HepG2 (cell line): ENCODE data around the gene FAM217B. TPM values are rescaled to one million over a fixed set of nuclear protein-coding genes. Genes with fewer than 3 reads are reported as not detected.
A peak's percentile ranks its signal among the peaks of the same experiment; 100 is the strongest.

Experiments
- ATAC-seq: fragments of 200-7000 bp; cut with Tn5 transposase; 3 replicates; pipeline ENCODE4 v1.9.1; 2020; ENCODE audit warnings: mild to moderate bottlenecking, moderate library complexity
- BruUV-seq: library from RNA; stranded (reverse); fragments of 400-500 nt; replicated peaks from 2 replicates; lab custom pipeline; 2021; lab: Mats Ljungman, UMichigan
- CTCF ChIA-PET: fragments of 300-600 bp; formaldehyde crosslinking; extraction: SDS; loops from one replicate; lab custom pipeline; 2021; ENCODE audit warnings: low total read pairs, inconsistent platforms, low intra/inter-chr PET ratio; lab: Yijun Ruan, JAX
- POLR2A ChIA-PET: fragments of 350-600 bp; sonication (Branson Sonifier 250); formaldehyde crosslinking; loops from one replicate; lab custom pipeline; 2020; ENCODE audit warnings: antibody characterized with exemption, inconsistent platforms; lab: Yijun Ruan, JAX
- DNase-seq: peaks from one replicate; pipeline ENCODE4 v3.0.0-alpha.2; 2015; ENCODE audit warnings: low spot score
- FAIRE-seq: peaks from 3 replicates; lab custom pipeline; 2011; peaks lifted over from hg19 to GRCh38; lab: Jason Lieb, UNC
- H2AFZ ChIP-seq: one replicate; pipeline ENCODE4 v1.6.1; 2011; ENCODE audit warnings: low read length, inconsistent platforms
- H3K27ac ChIP-seq: fragments of 300-600 bp; 3 replicates; pipeline ENCODE4 v1.8.0; 2011; ENCODE audit warnings: mixed run types, mild to moderate bottlenecking, mixed read lengths, low read length, inconsistent platforms; ENCODE audit not compliant: insufficient read depth; ENCODE audit errors: extremely low read length
- H3K27me3 ChIP-seq, 2 experiments: fragments of 200-600 bp in 1 of 2; 2 replicates in 1 of 2; 3 replicates in 1 of 2; pipeline versions ENCODE4 v1.6.0 to v1.8.0; 2011; ENCODE audit warnings: low read length in 2 of 2, mild to moderate bottlenecking in 2 of 2, moderate library complexity in 2 of 2, inconsistent platforms in 1 of 2; ENCODE audit not compliant: insufficient read depth in 2 of 2, control insufficient read depth in 1 of 2
- H3K36me3 ChIP-seq, 2 experiments: fragments of 200-600 bp in 1 of 2; replicated peaks in 1 of 2; 2 replicates in 1 of 2; 3 replicates in 1 of 2; pipeline versions ENCODE4 v1.5.1 to v1.8.0; 2011; ENCODE audit warnings: low read length in 2 of 2, inconsistent platforms in 1 of 2; ENCODE audit not compliant: insufficient read depth in 2 of 2, control insufficient read depth in 1 of 2
- H3K4me1 ChIP-seq: 2 replicates; pipeline ENCODE4 v1.5.1; 2012; ENCODE audit warnings: low read length, inconsistent platforms; ENCODE audit not compliant: insufficient read depth
- H3K4me2 ChIP-seq: 2 replicates; pipeline ENCODE4 v1.6.0; 2011; ENCODE audit warnings: low read depth, low read length, inconsistent platforms
- H3K4me3 ChIP-seq, 3 experiments: fragments of 200-600 bp in 1 of 3; sonication (generic), shearing (Covaris generic) in 1 of 3; replicated peaks in 1 of 3; 2 replicates each; pipeline ENCODE4 v1.5.1; 2011 to 2016; ENCODE audit warnings: low read length in 3 of 3, inconsistent platforms in 2 of 3, low read depth in 2 of 3, mild to moderate bottlenecking in 2 of 3, control low read depth in 1 of 3, mixed read lengths in 1 of 3; ENCODE audit not compliant: insufficient read depth in 1 of 3
- H3K79me2 ChIP-seq: one replicate; pipeline ENCODE4 v1.6.1; 2011; ENCODE audit warnings: low read length, inconsistent platforms; ENCODE audit not compliant: insufficient read depth
- H3K9ac ChIP-seq: 2 replicates; pipeline ENCODE4 v1.6.0; 2011; ENCODE audit warnings: mild to moderate bottlenecking, low read depth, low read length, inconsistent platforms; ENCODE audit not compliant: insufficient read depth
- H3K9me3 ChIP-seq: 2 replicates; pipeline ENCODE4 v1.5.1; 2012; ENCODE audit warnings: mild to moderate bottlenecking, low read length
- H4K20me1 ChIP-seq: 2 replicates; pipeline ENCODE4 v1.6.0; 2011; ENCODE audit warnings: inconsistent platforms, mild to moderate bottlenecking, low read length, moderate library complexity; ENCODE audit not compliant: insufficient read depth
- ARID2 ChIP-seq: sonication (generic); formaldehyde crosslinking; IDR thresholded peaks from 2 replicates; pipeline ENCODE4 v1.8.1; 2022; ENCODE audit warnings: mild to moderate bottlenecking, missing genetic modification reagents, borderline replicate concordance
- CEBPB ChIP-seq: IDR thresholded peaks from 2 replicates; pipeline ENCODE4 v1.6.1; 2011; ENCODE audit warnings: low read depth, low read length, improper control_type of control experiment, borderline replicate concordance
- MAFK ChIP-seq, 2 experiments: IDR thresholded peaks in 1 of 2; conservative IDR thresholded peaks in 1 of 2; 2 replicates each; pipeline ENCODE4 v1.6.1; 2011; ENCODE audit warnings: improper control_type of control experiment in 2 of 2, low read length in 2 of 2
- ZZZ3 ChIP-seq: sonication (generic); formaldehyde crosslinking; IDR thresholded peaks from 2 replicates; pipeline ENCODE4 v1.4.0; 2020; ENCODE audit warnings: missing genetic modification reagents, mild to moderate bottlenecking, borderline replicate concordance
- WGBS: methylation state at CpG from one replicate; pipeline ENCODE4 v1.1.6; 2017; ENCODE audit warnings: low lambda C conversion rate; 5-methylcytosine and 5-hydroxymethylcytosine counted together
- in situ Hi-C: cut with HindIII; loops from 2 replicates; pipeline ENCODE4 v1.10.0; 2017; ENCODE audit warnings: low pct_unique_long_range_greater_than_20kb; ENCODE audit not compliant: extremely low pct_ligation_motif_present
- intact Hi-C: fragments of 100-400 bp; cut with micrococcal nuclease; formaldehyde crosslinking; loops from one replicate; pipeline ENCODE4 v1.10.0; 2022; ENCODE audit not compliant: unreplicated experiment
- polyA plus RNA-seq, 8 experiments: library from polyadenylated mRNA; depleted of rRNA in 3 of 8; stranded (reverse) in 7 of 8; unstranded in 1 of 8; fragments of >200 nt; fragmentation: Illumina TruSeq in 4 of 8; extraction: Trizol in 4 of 8; gene quantifications; 2 replicates each; pipeline versions ENCODE4 v1.2.1 to v1.2.3, GENCODE V29; 2011 to 2016; ENCODE audit warnings: low read depth in 4 of 8, missing spikeins in 1 of 8, mixed read lengths in 1 of 8; ENCODE audit not compliant: insufficient read depth in 1 of 8
- total RNA-seq, 5 experiments: library from RNA; depleted of rRNA; stranded (reverse); fragments of >200 nt; fragmentation: Illumina TruSeq; extraction: Trizol; gene quantifications; 2 replicates each; pipeline ENCODE4 v1.2.3, GENCODE V29; 2016; ENCODE audit warnings: low read depth in 1 of 5
- TF ChIP-seq, protein P1 (sequence below): sonication (generic); formaldehyde crosslinking; IDR thresholded peaks from 2 replicates; pipeline ENCODE4 v1.4.0; 2020; ENCODE audit warnings: missing genetic modification reagents

FAM217B gene
- total and polyA plus RNA-seq, 2 of the 13 experiments (the other 11 are each of a cell fraction or from before 2014, with no cell fraction given) = 11.1 to 14.3 TPM

DNA sequence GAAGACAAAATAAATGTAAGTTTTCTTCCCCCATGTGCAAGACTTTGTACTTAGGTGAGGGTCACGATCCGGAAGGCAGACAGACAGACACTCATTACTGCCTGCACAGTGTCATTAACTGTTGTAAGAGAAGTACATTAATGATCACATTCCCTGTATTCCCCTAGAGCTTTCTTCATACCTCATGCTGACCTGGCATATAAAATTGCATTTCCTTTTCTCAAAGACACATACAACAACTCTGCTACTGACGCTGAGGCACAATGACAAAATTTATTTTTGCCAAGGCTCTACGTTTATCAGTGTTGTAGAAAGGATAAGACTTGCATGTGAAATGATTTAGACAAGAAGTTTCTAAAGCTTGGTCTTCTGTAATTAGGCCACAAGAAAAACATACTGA, 3.8 kb upstream of the FAM217B start:
- CTCF ChIA-PET = no interaction called here
- Histone ChIP-seq H3K4me2 (no peak overlapping the region), H3K79me2 (peaks cover 5% of the 10 kb centered on the region), H3K4me3 (no peak overlapping the region), H3K27me3 (no peaks in the 10 kb centered on the region; a peak in 1 of 5 replicates), H4K20me1 (no peaks in the 10 kb centered on the region), H3K9ac (no peak overlapping the region), H3K9me3 (no peaks in the 10 kb centered on the region), H2AFZ (no peak overlapping the region), H3K27ac (no peak overlapping the region), H3K36me3 (no peaks in the 10 kb centered on the region), H3K4me1 (peaks cover 19% of the 10 kb centered on the region)
- TF ChIP-seq ZZZ3 (CRISPR knock-in tag) (no peak), MAFK (conservative IDR thresholded peaks at IDR 0.05 in 1 of 2, IDR thresholded peaks at IDR 0.05 in 1 of 2; ENCODE audit: low read length in 2 of 2) (peak; percentile 53 to 60; a peak in 3 of 4 replicates)
- in situ Hi-C loops (no loop called here), intact Hi-C loops (no loop called here)
- FAIRE-seq = no peak
- no peak for ATAC-seq
- no TSS peak for BruUV-seq
- no peak for DNase-seq
- WGBS = 86% methylated on average over 4 of the region's 4 CpGs
- POLR2A ChIA-PET = no interaction called here

DNA sequence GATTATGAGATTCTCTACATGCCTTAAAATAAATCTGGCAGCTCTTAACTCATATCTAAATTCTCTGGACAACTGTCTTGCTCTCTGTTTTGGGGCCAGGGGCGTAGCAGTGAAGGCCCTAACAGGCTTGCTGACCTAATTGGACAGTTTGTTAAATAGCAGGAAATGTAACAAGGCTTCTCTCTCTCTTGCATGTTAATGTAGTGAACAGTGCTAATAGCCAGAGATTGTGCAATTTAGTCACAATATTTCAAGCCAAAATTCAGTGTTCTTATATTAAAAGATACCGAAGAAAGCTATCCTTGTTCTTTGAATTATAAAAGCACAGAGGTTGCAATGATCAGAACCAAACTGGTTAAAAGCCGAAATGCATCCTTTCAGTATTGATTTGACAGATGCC, 3.0 kb upstream of the FAM217B start:
- no peak for DNase-seq
- no peak for ATAC-seq
- ChIA-PET POLR2A (no interaction called here), CTCF (no interaction called here)
- Histone ChIP-seq H3K79me2 (peaks cover 11% of the 10 kb centered on the region), H3K4me1 (peaks cover 27% of the 10 kb centered on the region), H3K4me3 (no peak overlapping the region), H3K9me3 (no peaks in the 10 kb centered on the region), H2AFZ (no peak overlapping the region), H4K20me1 (no peaks in the 10 kb centered on the region), H3K9ac (no peak overlapping the region), H3K4me2 (no peak overlapping the region), H3K36me3 (no peaks in the 10 kb centered on the region; a peak in 1 of 5 replicates), H3K27me3 (no peaks in the 10 kb centered on the region; a peak in 1 of 5 replicates), H3K27ac (no peak overlapping the region)
- intact Hi-C loops (no loop called here), in situ Hi-C loops (no loop called here)
- TF ChIP-seq, protein P1, sequence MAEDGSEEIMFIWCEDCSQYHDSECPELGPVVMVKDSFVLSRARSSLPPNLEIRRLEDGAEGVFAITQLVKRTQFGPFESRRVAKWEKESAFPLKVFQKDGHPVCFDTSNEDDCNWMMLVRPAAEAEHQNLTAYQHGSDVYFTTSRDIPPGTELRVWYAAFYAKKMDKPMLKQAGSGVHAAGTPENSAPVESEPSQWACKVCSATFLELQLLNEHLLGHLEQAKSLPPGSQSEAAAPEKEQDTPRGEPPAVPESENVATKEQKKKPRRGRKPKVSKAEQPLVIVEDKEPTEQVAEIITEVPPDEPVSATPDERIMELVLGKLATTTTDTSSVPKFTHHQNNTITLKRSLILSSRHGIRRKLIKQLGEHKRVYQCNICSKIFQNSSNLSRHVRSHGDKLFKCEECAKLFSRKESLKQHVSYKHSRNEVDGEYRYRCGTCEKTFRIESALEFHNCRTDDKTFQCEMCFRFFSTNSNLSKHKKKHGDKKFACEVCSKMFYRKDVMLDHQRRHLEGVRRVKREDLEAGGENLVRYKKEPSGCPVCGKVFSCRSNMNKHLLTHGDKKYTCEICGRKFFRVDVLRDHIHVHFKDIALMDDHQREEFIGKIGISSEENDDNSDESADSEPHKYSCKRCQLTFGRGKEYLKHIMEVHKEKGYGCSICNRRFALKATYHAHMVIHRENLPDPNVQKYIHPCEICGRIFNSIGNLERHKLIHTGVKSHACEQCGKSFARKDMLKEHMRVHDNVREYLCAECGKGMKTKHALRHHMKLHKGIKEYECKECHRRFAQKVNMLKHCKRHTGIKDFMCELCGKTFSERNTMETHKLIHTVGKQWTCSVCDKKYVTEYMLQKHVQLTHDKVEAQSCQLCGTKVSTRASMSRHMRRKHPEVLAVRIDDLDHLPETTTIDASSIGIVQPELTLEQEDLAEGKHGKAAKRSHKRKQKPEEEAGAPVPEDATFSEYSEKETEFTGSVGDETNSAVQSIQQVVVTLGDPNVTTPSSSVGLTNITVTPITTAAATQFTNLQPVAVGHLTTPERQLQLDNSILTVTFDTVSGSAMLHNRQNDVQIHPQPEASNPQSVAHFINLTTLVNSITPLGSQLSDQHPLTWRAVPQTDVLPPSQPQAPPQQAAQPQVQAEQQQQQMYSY = no peak
- peak; percentile 71 for TF ChIP-seq CEBPB
- no peak for TF ChIP-seq ARID2 (CRISPR knock-in tag)
- FAIRE-seq = no peak
- no TSS peak for BruUV-seq
- WGBS = 90% methylated on average over 3 of the region's 3 CpGs
